Endothelial cell (in vitro differentiated cells): Measurements from ENCODE around the gene FAM53B. TPM values are rescaled to one million over a fixed set of nuclear protein-coding genes. Genes with fewer than 3 reads are reported as not detected.

ENCODE experiments used
- DNase-seq: peaks from one replicate; pipeline ENCODE4 v3.0.0; 2021; ENCODE audit warnings: low spot score
- H3K27ac Mint-ChIP-seq: one replicate; pipeline ENCODE4 v1.8.0; 2021; ENCODE audit warnings: mixed read lengths, inconsistent platforms; ENCODE audit not compliant: unreplicated experiment
- H3K27me3 Mint-ChIP-seq: one replicate; pipeline ENCODE4 v1.8.0; 2021; ENCODE audit warnings: mild to moderate bottlenecking, moderate library complexity, mixed read lengths, inconsistent platforms; ENCODE audit not compliant: unreplicated experiment
- H3K36me3 Mint-ChIP-seq: one replicate; pipeline ENCODE4 v1.8.0; 2021; ENCODE audit warnings: mild to moderate bottlenecking, low read depth, mixed read lengths, inconsistent platforms; ENCODE audit not compliant: unreplicated experiment
- H3K4me1 Mint-ChIP-seq: one replicate; pipeline ENCODE4 v1.8.0; 2021; ENCODE audit warnings: mild to moderate bottlenecking, mixed read lengths, inconsistent platforms; ENCODE audit not compliant: unreplicated experiment
- H3K4me3 Mint-ChIP-seq: one replicate; pipeline ENCODE4 v1.8.0; 2021; ENCODE audit warnings: mild to moderate bottlenecking, mixed read lengths, inconsistent platforms; ENCODE audit not compliant: unreplicated experiment
- H3K9me3 Mint-ChIP-seq: one replicate; pipeline ENCODE4 v1.8.0; 2021; ENCODE audit warnings: mixed read lengths, inconsistent platforms; ENCODE audit not compliant: unreplicated experiment
- CTCF ChIP-seq: fragments of 200-600 bp; sonication (generic); IDR thresholded peaks from one replicate; pipeline ENCODE4 v1.5.0; 2021; ENCODE audit warnings: antibody characterized with exemption; ENCODE audit not compliant: unreplicated experiment
- total RNA-seq: library from RNA; stranded (reverse); fragmentation: NEBNext Ultra II Directional; extraction: Animal tissue kit (Norgen Biotek cat#: 25700); gene quantifications from one replicate; pipeline ENCODE4 v1.2.1, GENCODE V29; 2021; ENCODE audit not compliant: unreplicated experiment

FAM53B gene
- total RNA-seq, 1 donor from 2014 or later = 21.0 TPM

DNA sequence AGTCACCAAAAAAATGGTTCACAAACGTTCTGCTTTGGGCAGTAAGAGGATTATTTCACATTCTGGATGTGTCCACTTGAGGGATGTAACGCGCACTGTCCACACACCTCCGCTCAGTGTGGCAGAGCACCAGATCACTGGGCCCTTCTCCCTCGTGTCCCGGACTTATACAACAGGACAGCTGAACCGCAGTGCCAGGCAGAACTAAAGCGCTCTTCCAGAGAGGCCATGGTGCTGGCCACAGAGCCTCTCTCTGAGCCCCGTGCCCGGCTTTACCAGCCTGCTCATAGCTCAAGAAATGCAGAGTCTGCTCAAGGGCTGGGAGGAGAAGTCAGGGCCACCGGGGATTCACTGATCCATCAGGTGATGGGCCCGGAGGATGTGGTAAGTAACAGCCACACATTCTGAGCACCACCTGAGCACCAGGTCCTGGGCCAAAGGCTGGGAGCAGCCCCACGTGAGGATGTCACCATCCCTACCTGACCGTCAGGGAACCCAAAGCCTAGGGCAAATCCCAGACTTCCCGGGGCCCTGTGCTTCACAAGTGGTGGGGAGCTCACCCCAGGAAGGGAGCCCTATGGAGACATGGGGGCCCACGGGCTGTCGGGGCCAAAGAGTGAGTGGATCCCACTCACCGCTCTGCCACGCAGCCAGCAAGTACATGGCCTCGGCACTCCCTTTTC, 74.9 kb downstream of the FAM53B start:
- Mint-ChIP-seq H3K4me1 (peaks cover 8% of the 10 kb centered on the region), H3K27me3 (peaks cover 10% of the 10 kb centered on the region), H3K36me3 (peaks cover 7% of the 10 kb centered on the region), H3K9me3 (no peaks in the 10 kb centered on the region), H3K4me3 (no peak overlapping the region), H3K27ac (no peak overlapping the region)
- no peak for TF ChIP-seq CTCF
- DNase-seq = no peak

DNA sequence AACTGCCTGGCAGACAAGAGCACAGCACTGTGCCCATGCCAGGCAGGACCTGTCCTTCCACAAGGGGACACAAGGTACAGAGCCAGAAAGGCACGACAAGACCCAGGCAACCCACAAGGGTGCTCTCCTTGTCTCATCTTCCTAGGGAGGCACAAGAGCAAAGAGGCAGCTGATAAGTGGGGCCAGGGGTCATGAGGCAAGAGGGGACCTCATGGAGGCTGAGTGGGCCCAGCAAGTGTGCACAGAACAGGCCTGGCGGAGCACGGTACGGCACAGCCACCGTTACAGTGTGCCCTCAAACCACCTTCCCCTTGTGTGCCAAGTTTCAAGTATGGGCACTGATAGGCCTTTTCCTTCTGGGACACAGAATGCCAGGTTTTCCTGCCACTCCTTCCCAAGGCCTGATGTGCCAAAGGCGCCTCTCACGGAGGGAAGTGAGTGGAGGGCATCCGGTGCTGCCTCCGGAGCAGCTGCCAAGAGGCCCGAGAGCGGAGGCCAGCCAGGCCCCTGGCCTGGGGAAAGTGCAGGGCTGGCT, 75.6 kb downstream of the FAM53B start:
- H3K36me3 Mint-ChIP-seq = peaks cover 7% of the 10 kb centered on the region
- H3K27ac Mint-ChIP-seq = peak overlapping the region; percentile 50

DNA sequence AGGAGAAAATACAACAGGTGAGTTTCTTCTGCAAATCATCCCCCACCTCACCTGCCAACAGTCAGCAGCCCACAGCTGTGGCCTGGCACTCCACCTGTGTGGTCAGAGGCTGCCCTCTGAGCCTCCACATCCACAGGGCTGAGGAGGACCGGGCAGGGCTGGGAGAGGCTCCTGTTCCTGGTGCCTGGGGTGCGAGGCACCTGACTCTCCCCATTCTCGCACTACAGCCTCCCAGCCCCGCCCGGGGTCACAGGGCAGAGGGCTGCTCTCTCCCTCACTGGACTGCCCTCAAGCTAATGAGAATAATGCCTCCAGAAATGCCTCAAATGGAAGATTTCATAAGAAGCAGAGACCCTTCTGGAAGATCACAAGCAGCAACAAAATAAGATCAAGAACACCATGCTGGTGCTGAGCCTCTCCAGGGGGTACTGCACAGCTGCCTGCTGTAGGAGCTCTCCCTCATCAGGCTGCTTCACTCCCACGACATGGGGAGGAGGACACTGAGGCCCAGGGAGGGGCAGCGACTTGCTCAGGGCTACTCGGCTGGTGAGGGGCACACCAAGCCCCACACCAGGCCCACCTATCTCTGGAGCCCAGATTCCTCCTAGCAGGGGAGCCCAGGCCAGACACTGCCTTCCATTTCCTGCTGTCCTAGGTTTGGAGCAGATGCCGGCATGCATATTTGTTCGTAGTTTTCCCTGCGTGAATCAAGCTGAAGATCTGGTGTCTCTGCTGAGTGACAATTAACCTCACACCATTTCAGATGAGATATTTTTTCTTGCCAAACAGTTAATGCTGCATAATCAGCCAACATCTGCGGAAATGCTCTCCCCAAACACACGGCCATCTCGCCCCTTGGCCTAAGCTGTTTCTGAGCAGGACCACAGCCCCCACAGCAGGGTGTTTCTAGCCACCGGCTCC, 76.5 kb downstream of the FAM53B start:
- DNase-seq = no peak
- H3K4me3 Mint-ChIP-seq = no peak overlapping the region
- H3K36me3 Mint-ChIP-seq = peaks cover 7% of the 10 kb centered on the region
- no peaks in the 10 kb centered on the region for H3K9me3 Mint-ChIP-seq
- no peak for TF ChIP-seq CTCF
- H3K27ac Mint-ChIP-seq = peak overlapping the region; percentile 50
- peaks cover 8% of the 10 kb centered on the region for H3K4me1 Mint-ChIP-seq
- H3K27me3 Mint-ChIP-seq = peaks cover 5% of the 10 kb centered on the region

More for the DNA sequence above, 75.6 kb downstream of the FAM53B start:
- peaks cover 8% of the 10 kb centered on the region for H3K4me1 Mint-ChIP-seq
- H3K9me3 Mint-ChIP-seq = no peaks in the 10 kb centered on the region
- no peak for TF ChIP-seq CTCF
- peaks cover 9% of the 10 kb centered on the region for H3K27me3 Mint-ChIP-seq
- no peak overlapping the region for H3K4me3 Mint-ChIP-seq
- no peak for DNase-seq

DNA sequence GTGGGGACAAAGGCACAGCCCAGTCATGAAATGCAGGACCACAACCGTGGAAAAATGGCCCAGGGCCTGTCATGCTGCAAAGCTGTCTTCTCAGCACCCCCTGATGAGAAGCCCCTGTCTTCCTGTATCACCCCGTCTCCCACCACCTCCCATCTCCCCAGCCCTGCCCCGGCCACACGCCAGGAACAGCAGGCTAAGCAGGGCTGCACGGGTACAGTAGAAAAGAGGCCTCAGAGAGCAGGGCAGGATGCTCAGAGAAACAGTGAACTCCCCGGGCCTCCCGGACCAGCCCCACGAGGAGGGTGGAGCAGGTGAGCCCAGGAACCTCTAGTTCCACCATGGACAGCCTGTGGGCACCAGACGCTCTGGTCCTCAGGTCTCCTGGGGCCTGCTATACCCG, 77.7 kb downstream of the FAM53B start:
- H3K4me1 Mint-ChIP-seq = peaks cover 8% of the 10 kb centered on the region
- no peak overlapping the region for H3K4me3 Mint-ChIP-seq
- no peak overlapping the region for H3K27ac Mint-ChIP-seq
- DNase-seq = no peak
- H3K36me3 Mint-ChIP-seq = peaks cover 7% of the 10 kb centered on the region
- no peak for TF ChIP-seq CTCF
- peaks cover 5% of the 10 kb centered on the region for H3K27me3 Mint-ChIP-seq
- H3K9me3 Mint-ChIP-seq = no peaks in the 10 kb centered on the region
